HepG2 (cell line): Measurements from ENCODE around the gene TMEM198. TPM values are rescaled to one million over a fixed set of nuclear protein-coding genes. Genes with fewer than 3 reads are reported as not detected.
A peak's percentile ranks its signal among the peaks of the same experiment; 100 is the strongest.

Experiments
- CBX5 ChIP-seq: sonication (generic); formaldehyde crosslinking; IDR thresholded peaks from 2 replicates; pipeline ENCODE4 v1.4.0; 2020; ENCODE audit warnings: missing genetic modification reagents, borderline replicate concordance
- FOSL1 ChIP-seq: sonication (generic); formaldehyde crosslinking; IDR thresholded peaks from 2 replicates; pipeline ENCODE4 v1.9.0; 2021; ENCODE audit warnings: missing genetic modification reagents, borderline replicate concordance
- NBN ChIP-seq: fragments of 450-650 bp; conservative IDR thresholded peaks from 2 replicates; pipeline ENCODE4 v1.6.1; 2017
- SMAD3 ChIP-seq: sonication (generic); formaldehyde crosslinking; IDR thresholded peaks from 2 replicates; pipeline ENCODE4 v1.4.0; 2020; ENCODE audit warnings: missing genetic modification reagents
- U2AF2 ChIP-seq: fragments of 200-400 bp; formaldehyde crosslinking; IDR thresholded peaks from 2 replicates; pipeline ENCODE4 v1.6.1; 2017; ENCODE audit warnings: low read depth, mild to moderate bottlenecking, low read length
- XBP1 ChIP-seq: sonication (generic); formaldehyde crosslinking; IDR thresholded peaks from 2 replicates; pipeline ENCODE4 v1.5.0; 2020; ENCODE audit warnings: missing genetic modification reagents
- ZBTB7B ChIP-seq: sonication (generic); formaldehyde crosslinking; IDR thresholded peaks from 2 replicates; pipeline ENCODE4 v1.4.0; 2020; ENCODE audit warnings: missing genetic modification reagents
- ZNF326 ChIP-seq: sonication (generic); formaldehyde crosslinking; IDR thresholded peaks from 2 replicates; pipeline ENCODE4 v1.4.0; 2020; ENCODE audit warnings: missing genetic modification reagents, borderline replicate concordance
- ZNF672 ChIP-seq: sonication (generic); formaldehyde crosslinking; IDR thresholded peaks from 2 replicates; pipeline ENCODE4 v1.8.1; 2022; ENCODE audit warnings: missing genetic modification reagents
- ZNF781 ChIP-seq: sonication (generic); formaldehyde crosslinking; IDR thresholded peaks from 2 replicates; pipeline ENCODE4 v1.5.1; 2020; ENCODE audit warnings: borderline replicate concordance, mild to moderate bottlenecking, missing genetic modification reagents; ENCODE audit errors: not compliant biosample characterization
- ZSCAN9 ChIP-seq: IDR thresholded peaks from 2 replicates; pipeline ENCODE4 v1.6.1; 2016; ENCODE audit warnings: borderline replicate concordance
- polyA plus RNA-seq, 8 experiments: library from polyadenylated mRNA; depleted of rRNA in 3 of 8; stranded (reverse) in 7 of 8; unstranded in 1 of 8; fragments of >200 nt; fragmentation: Illumina TruSeq in 4 of 8; extraction: Trizol in 4 of 8; gene quantifications; 2 replicates each; pipeline versions ENCODE4 v1.2.1 to v1.2.3, GENCODE V29; 2011 to 2016; ENCODE audit warnings: low read depth in 4 of 8, missing spikeins in 1 of 8, mixed read lengths in 1 of 8; ENCODE audit not compliant: insufficient read depth in 1 of 8
- total RNA-seq, 5 experiments: library from RNA; depleted of rRNA; stranded (reverse); fragments of >200 nt; fragmentation: Illumina TruSeq; extraction: Trizol; gene quantifications; 2 replicates each; pipeline ENCODE4 v1.2.3, GENCODE V29; 2016; ENCODE audit warnings: low read depth in 1 of 5
- TF ChIP-seq, protein P1 (sequence below), 2 experiments: IDR thresholded peaks; 2 replicates each; pipeline ENCODE4 v1.6.1; 2011 to 2012; ENCODE audit warnings: low read length in 2 of 2, borderline replicate concordance in 1 of 2, low read depth in 1 of 2, mild to moderate bottlenecking in 1 of 2, moderate library complexity in 1 of 2
- TF ChIP-seq, protein P2 (sequence below): sonication (generic); formaldehyde crosslinking; IDR thresholded peaks from 2 replicates; pipeline ENCODE4 v1.4.0; 2020; ENCODE audit warnings: mild to moderate bottlenecking, missing genetic modification reagents
- TF ChIP-seq, protein P3 (sequence below), 2 experiments: sonication (generic) in 1 of 2; formaldehyde crosslinking in 1 of 2; IDR thresholded peaks; 2 replicates each; pipeline versions ENCODE4 v1.6.1 to v1.9.0; 2014 to 2022; ENCODE audit warnings: antibody characterized with exemption in 1 of 2, borderline replicate concordance in 1 of 2, inconsistent platforms in 1 of 2, low read depth in 1 of 2, missing genetic modification reagents in 1 of 2
- TF ChIP-seq, protein P4 (sequence below): sonication (generic); formaldehyde crosslinking; IDR thresholded peaks from 2 replicates; pipeline ENCODE4 v1.4.0; 2020; ENCODE audit warnings: mild to moderate bottlenecking, low read depth, missing genetic modification reagents

Gene TMEM198
- total and polyA plus RNA-seq, 2 of the 13 experiments (the other 11 are each of a cell fraction or from before 2014, with no cell fraction given): 17.3 to 23.5 TPM

DNA sequence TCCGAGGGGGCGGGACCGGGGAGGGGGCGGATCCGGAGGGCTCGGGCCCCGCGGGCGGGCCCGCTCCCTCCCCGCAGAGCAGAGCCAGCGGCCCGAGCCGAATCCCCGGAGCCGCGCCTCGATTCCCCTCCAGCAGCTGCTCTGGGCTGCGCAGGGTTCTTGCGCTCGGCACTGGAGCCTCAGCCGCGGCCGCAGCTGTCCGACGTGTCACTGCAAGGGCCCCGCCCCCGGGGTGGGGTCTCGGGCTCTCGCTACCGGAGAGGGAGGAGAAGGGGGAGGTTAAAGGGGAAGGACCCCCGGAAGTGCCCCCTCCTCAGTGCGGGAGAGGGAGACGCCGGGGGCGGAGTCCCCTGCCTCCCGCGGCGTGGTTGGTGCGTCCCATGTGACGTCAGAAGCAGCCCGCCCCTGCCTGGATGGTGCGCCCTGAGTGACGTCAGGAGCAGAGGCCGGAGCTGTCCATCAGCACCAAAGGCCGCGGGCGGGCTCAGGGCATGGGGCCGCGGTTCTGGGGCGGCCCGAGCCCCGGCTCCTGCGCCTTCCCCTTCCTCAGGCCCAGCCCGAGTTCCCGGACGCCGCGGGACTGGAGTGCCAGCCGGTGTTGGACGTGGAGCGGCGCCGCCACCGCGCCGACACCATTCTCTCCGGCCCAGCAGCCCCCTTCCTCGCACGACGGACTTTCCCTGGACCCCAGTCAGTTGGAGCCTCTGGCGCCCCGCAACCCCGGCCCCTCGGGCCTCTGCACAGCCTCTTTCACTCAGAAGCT lies at the start of gene TMEM198, which contains the start of gene CHPF (continued):
- TF ChIP-seq, protein P1, sequence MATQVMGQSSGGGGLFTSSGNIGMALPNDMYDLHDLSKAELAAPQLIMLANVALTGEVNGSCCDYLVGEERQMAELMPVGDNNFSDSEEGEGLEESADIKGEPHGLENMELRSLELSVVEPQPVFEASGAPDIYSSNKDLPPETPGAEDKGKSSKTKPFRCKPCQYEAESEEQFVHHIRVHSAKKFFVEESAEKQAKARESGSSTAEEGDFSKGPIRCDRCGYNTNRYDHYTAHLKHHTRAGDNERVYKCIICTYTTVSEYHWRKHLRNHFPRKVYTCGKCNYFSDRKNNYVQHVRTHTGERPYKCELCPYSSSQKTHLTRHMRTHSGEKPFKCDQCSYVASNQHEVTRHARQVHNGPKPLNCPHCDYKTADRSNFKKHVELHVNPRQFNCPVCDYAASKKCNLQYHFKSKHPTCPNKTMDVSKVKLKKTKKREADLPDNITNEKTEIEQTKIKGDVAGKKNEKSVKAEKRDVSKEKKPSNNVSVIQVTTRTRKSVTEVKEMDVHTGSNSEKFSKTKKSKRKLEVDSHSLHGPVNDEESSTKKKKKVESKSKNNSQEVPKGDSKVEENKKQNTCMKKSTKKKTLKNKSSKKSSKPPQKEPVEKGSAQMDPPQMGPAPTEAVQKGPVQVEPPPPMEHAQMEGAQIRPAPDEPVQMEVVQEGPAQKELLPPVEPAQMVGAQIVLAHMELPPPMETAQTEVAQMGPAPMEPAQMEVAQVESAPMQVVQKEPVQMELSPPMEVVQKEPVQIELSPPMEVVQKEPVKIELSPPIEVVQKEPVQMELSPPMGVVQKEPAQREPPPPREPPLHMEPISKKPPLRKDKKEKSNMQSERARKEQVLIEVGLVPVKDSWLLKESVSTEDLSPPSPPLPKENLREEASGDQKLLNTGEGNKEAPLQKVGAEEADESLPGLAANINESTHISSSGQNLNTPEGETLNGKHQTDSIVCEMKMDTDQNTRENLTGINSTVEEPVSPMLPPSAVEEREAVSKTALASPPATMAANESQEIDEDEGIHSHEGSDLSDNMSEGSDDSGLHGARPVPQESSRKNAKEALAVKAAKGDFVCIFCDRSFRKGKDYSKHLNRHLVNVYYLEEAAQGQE (IDR thresholded peaks at IDR 0.05; ENCODE audit: borderline replicate concordance in 1 of 2, low read depth in 1 of 2, low read length in 2 of 2): peak in 1 of 2 experiments; percentile 97; a peak in 2 of 4 replicates
- peak; percentile 78; the same call in 1 of the 2 replicates for TF ChIP-seq SMAD3 (CRISPR knock-in tag)
- TF ChIP-seq XBP1: peak; percentile 91; the same call in 1 of the 2 replicates
- TF ChIP-seq, protein P2, sequence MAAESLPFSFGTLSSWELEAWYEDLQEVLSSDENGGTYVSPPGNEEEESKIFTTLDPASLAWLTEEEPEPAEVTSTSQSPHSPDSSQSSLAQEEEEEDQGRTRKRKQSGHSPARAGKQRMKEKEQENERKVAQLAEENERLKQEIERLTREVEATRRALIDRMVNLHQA: no peak
- no peak for TF ChIP-seq NBN
- TF ChIP-seq FOSL1: peak; percentile 55; the same call in 1 of the 2 replicates
- peak; percentile 87 for TF ChIP-seq ZSCAN9
- TF ChIP-seq CBX5: peak; percentile 72; the same call in 1 of the 2 replicates
- TF ChIP-seq ZBTB7B (CRISPR knock-in tag): peak; percentile 37; the same call in 1 of the 2 replicates
- no peak for TF ChIP-seq U2AF2
- TF ChIP-seq, protein P3, sequence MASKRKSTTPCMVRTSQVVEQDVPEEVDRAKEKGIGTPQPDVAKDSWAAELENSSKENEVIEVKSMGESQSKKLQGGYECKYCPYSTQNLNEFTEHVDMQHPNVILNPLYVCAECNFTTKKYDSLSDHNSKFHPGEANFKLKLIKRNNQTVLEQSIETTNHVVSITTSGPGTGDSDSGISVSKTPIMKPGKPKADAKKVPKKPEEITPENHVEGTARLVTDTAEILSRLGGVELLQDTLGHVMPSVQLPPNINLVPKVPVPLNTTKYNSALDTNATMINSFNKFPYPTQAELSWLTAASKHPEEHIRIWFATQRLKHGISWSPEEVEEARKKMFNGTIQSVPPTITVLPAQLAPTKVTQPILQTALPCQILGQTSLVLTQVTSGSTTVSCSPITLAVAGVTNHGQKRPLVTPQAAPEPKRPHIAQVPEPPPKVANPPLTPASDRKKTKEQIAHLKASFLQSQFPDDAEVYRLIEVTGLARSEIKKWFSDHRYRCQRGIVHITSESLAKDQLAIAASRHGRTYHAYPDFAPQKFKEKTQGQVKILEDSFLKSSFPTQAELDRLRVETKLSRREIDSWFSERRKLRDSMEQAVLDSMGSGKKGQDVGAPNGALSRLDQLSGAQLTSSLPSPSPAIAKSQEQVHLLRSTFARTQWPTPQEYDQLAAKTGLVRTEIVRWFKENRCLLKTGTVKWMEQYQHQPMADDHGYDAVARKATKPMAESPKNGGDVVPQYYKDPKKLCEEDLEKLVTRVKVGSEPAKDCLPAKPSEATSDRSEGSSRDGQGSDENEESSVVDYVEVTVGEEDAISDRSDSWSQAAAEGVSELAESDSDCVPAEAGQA (IDR thresholded peaks at IDR 0.05; ENCODE audit: low read depth): peak; percentile 95
- TF ChIP-seq, protein P3 (CRISPR knock-in tag; IDR thresholded peaks at IDR 0.05; ENCODE audit: borderline replicate concordance): peak; percentile 92; the same call in 1 of the 2 replicates
- no peak for TF ChIP-seq ZNF672 (CRISPR knock-in tag)
- 0 out of 2 replicates have a peak, but pooled peaks have one; percentile 25 for TF ChIP-seq ZNF326 (CRISPR knock-in tag)
- TF ChIP-seq ZNF781 (CRISPR knock-in tag): peak; percentile 60
- TF ChIP-seq, protein P4, sequence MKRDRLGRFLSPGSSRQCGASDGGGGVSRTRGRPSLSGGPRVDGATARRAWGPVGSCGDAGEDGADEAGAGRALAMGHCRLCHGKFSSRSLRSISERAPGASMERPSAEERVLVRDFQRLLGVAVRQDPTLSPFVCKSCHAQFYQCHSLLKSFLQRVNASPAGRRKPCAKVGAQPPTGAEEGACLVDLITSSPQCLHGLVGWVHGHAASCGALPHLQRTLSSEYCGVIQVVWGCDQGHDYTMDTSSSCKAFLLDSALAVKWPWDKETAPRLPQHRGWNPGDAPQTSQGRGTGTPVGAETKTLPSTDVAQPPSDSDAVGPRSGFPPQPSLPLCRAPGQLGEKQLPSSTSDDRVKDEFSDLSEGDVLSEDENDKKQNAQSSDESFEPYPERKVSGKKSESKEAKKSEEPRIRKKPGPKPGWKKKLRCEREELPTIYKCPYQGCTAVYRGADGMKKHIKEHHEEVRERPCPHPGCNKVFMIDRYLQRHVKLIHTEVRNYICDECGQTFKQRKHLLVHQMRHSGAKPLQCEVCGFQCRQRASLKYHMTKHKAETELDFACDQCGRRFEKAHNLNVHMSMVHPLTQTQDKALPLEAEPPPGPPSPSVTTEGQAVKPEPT (CRISPR knock-in tag): peak; percentile 29; the same call in 1 of the 2 replicates
